HK-2 (cell line): ENCODE data around the gene FAIM2.

ENCODE experiments used
- DNase-seq: peaks from one replicate; pipeline ENCODE4 v3.0.0-alpha.2; 2018; ENCODE audit not compliant: unreplicated experiment

FAIM2 gene

DNA sequence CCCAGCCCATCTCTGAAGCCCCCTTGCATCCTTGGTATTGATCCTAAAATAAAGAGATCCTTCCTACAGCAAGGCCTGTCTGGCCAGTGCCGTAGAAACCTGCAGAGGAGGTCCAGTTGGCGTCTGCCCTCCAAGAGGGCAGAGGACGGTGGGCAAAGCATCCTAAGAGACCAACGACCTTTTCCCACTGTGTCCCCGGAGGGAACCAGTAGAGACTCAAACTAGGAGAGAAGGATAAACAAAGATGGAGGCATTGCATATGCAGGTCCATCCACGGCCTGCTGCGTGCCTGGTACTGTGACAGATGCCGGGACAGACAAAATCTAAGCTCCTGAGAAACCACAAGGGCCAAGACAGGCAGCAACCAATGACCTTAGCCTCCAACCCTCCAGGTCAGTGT is 79.3 kb downstream of the FAIM2 start:
- DNase-seq: no peak

GRCh38 chr12:49823951-49824350 is 79.7 kb downstream of the FAIM2 start:
- DNase-seq: no peak

- no peak for DNase-seq
These were observed 80.3 kb downstream of the FAIM2 start for GRCh38 chr12:49823350-49823749.

DNA sequence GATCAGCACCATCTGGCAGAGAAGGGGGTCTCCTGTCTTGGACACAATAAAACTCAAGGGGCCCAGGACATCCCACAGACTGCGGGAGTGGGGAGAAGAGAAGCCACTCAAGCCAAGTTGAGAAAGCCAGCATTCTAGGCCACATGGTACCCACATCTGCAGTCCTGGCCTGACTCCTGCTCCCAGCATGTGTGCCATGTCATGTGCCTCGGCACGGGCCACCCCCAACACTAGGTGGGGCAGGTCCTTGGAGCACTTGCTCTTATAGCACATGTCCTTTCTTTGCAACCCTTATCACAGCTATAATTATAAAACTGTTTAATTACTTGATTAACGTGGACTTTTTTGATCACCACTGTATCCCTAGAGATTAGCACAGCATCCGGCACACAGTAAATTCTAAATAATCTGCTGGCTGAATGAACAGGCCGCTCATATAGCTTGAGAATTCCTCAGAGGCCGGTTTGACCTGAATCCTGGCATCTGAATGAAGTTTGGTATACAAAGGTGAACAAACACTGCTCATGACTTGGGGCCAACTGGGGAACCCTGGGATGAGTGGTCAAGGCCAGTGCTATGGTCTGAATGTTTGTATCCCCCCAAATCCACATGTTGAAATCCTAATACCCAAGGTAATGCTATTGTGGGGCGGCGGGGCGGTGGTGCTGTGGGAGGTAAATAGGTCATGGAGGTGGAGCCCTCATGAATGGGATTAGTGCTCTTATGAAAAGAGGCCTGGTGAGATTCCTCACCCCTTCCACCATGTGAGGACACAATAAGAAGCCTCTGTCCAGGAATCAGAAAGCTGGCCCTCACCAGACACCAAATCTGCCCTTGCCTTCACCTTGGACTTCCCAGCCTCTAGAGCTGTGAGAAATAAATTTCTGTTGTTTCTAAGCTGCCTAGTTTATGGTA is 82.1 kb downstream of the FAIM2 start:
- DNase-seq: no peak

DNA sequence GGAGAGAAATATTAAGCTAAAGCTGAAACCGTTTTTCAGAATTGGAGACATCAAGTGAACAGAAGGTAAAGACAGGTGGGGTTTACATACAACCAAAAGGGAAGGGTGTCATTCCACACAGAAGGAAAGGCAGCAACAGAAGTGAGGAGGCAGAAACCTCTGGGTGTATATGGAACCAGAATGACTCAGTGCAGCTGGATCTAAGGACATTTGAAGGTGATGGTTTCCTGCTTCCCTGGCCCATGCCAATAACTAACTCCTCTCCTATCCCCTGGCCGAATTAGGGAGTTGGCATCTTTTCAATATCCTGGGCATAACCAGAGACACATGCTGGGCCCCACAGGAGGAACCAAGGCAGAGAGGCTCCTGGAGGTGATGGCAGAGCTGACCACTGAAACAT is 83.9 kb downstream of the FAIM2 start:
- no peak for DNase-seq

DNA sequence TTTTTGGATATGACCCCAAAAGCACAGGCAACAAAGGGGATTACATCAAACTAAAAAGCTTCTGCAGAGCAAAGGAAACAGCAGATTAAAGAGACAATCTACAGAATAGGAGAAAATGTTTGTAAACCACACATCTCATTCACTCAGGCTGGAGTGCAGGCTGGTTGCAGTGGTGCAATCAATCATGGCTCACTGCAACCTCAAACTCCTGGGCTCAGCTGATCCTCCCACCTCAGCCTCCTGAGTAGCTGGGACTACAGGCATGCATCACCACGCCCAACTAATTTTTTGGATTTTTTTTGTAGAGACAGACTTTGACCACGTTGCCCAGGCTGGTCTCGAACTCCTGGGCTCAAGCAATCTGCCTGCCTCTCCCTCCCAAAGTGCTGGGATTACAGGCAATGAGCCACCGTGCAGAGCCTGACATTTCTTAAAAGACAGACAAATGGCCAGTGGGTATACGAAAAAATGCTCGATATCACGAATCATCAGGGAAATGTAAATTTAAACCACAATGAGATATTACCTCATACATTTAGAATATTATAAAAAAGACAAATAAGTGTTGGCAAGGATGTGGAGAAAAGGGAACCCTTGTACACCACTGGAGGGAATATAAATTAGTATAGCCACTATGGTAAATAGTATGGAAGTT is 85.3 kb downstream of the FAIM2 start:
- DNase-seq: no peak
